IMR-90 (cell line): ENCODE measurements around the gene SH3BP2.

Source experiments
- CTCF ChIP-seq: conservative IDR thresholded peaks from 2 replicates; pipeline ENCODE4 v1.5.1; 2012; ENCODE audit warnings: mild to moderate bottlenecking, low read depth, low read length, improper control_type of control experiment
- ELK1 ChIP-seq: fragments of 150-350 bp; IDR thresholded peaks from 2 replicates; pipeline ENCODE4 v1.6.1; 2016; ENCODE audit warnings: low read depth, mild to moderate bottlenecking, low read length, moderate library complexity, borderline replicate concordance
- MAZ ChIP-seq: IDR thresholded peaks from 2 replicates; pipeline ENCODE4 v1.6.1; 2012; ENCODE audit warnings: low read depth, mild to moderate bottlenecking, low read length, improper control_type of control experiment, moderate library complexity, borderline replicate concordance
- POLR2A ChIP-seq: IDR thresholded peaks from 2 replicates; pipeline ENCODE4 v1.6.1; 2012; ENCODE audit warnings: mild to moderate bottlenecking, low read depth, low read length
- RAD21 ChIP-seq: IDR thresholded peaks from 2 replicates; pipeline ENCODE4 v1.6.1; 2012; ENCODE audit warnings: low read length, improper control_type of control experiment
- SMC3 ChIP-seq: fragments of 150-350 bp; IDR thresholded peaks from 2 replicates; pipeline ENCODE4 v1.6.1; 2016; ENCODE audit warnings: low read depth, mild to moderate bottlenecking, antibody characterized with exemption, low read length, moderate library complexity

GRCh38 chr4:2857349-2857927, 64.6 kb downstream of the SH3BP2 start:
- TF ChIP-seq POLR2A (no peak), CTCF (no peak), MAZ (no peak), RAD21 (no peak), ELK1 (no peak), SMC3 (no peak)
